Caco-2 (cell line): ENCODE data around the gene PTPRN2. TPM values are rescaled to one million over a fixed set of nuclear protein-coding genes. Genes with fewer than 3 reads are reported as not detected.

Source experiments
- BruUV-seq: library from RNA; stranded (reverse); fragments of 400-500 nt; replicated peaks from 2 replicates; lab custom pipeline; 2021; lab: Mats Ljungman, UMichigan
- CTCF ChIA-PET: fragments of 300-600 bp; sonication (Branson Sonifier 250); formaldehyde crosslinking; loops from one replicate; lab custom pipeline; 2022; ENCODE audit warnings: antibody characterized with exemption; lab: Charles Lee
- POLR2A ChIA-PET: fragments of 300-600 bp; sonication (Branson Sonifier 250); formaldehyde crosslinking; loops from one replicate; lab custom pipeline; 2022; ENCODE audit warnings: antibody characterized with exemption; lab: Charles Lee
- DNase-seq, 2 experiments: peaks; one replicate each; pipeline versions ENCODE4 v3.0.0 to v3.0.0-alpha.2; 2020 to 2022
- H3K27me3 ChIP-seq: replicated peaks from 2 replicates; pipeline ENCODE4 v1.6.0; 2011; ENCODE audit warnings: low read length; ENCODE audit not compliant: control insufficient read depth, insufficient read depth
- H3K36me3 ChIP-seq: 2 replicates; pipeline ENCODE4 v1.5.1; 2011; ENCODE audit warnings: low read length; ENCODE audit not compliant: control insufficient read depth, insufficient read depth
- H3K4me1 ChIP-seq: fragments of 250-450 bp; sonication (Bioruptor Pico); 2 replicates; pipeline ENCODE4 v1.5.1; 2020; ENCODE audit warnings: mild to moderate bottlenecking
- H3K4me3 ChIP-seq: 2 replicates; pipeline ENCODE4 v1.5.1; 2011; ENCODE audit warnings: low read depth, mild to moderate bottlenecking, control low read depth, low read length
- H3K9me3 ChIP-seq: fragments of 250-450 bp; sonication (Bioruptor Pico); 2 replicates; pipeline ENCODE4 v1.5.1; 2020; ENCODE audit warnings: mild to moderate bottlenecking, moderate library complexity
- H3K27ac Mint-ChIP-seq: one replicate; pipeline ENCODE4 v1.8.0; 2022; ENCODE audit warnings: mixed read lengths; ENCODE audit not compliant: unreplicated experiment
- H3K27me3 Mint-ChIP-seq: one replicate; pipeline ENCODE4 v1.8.0; 2022; ENCODE audit warnings: mixed read lengths; ENCODE audit not compliant: insufficient read depth, unreplicated experiment
- H3K36me3 Mint-ChIP-seq: one replicate; pipeline ENCODE4 v1.8.0; 2022; ENCODE audit warnings: mild to moderate bottlenecking, mixed read lengths; ENCODE audit not compliant: insufficient read depth, unreplicated experiment
- H3K4me1 Mint-ChIP-seq: one replicate; pipeline ENCODE4 v1.8.0; 2022; ENCODE audit warnings: low read depth, mixed read lengths; ENCODE audit not compliant: unreplicated experiment
- H3K4me3 Mint-ChIP-seq: one replicate; pipeline ENCODE4 v1.8.0; 2022; ENCODE audit warnings: mild to moderate bottlenecking, moderate library complexity, mixed read lengths; ENCODE audit not compliant: unreplicated experiment
- H3K9me3 Mint-ChIP-seq: one replicate; pipeline ENCODE4 v1.8.0; 2022; ENCODE audit warnings: mixed read lengths; ENCODE audit not compliant: unreplicated experiment
- CTCF ChIP-seq, 2 experiments: fragments of 200-600 bp in 1 of 2; IDR thresholded peaks; 1 replicate in 1 of 2; 2 replicates in 1 of 2; pipeline versions ENCODE4 v1.5.1 to v1.8.0; 2011 to 2022; ENCODE audit warnings: antibody characterized with exemption in 1 of 2, control low read depth in 1 of 2, inconsistent platforms in 1 of 2, low read depth in 1 of 2, low read length in 1 of 2, mild to moderate bottlenecking in 1 of 2, moderate library complexity in 1 of 2; ENCODE audit not compliant: insufficient read depth in 1 of 2, severe bottlenecking in 1 of 2, unreplicated experiment in 1 of 2
- intact Hi-C: fragments of 100-400 bp; cut with micrococcal nuclease; formaldehyde crosslinking; loops from one replicate; pipeline ENCODE4 v1.10.0; 2022; ENCODE audit not compliant: unreplicated experiment
- total RNA-seq: library from RNA; stranded (reverse); gene quantifications from 2 replicates; pipeline ENCODE4 v1.2.3, GENCODE V29; 2022

Gene PTPRN2
- total RNA-seq, 1 experiment from 2014 or later = 1.4 TPM

DNA sequence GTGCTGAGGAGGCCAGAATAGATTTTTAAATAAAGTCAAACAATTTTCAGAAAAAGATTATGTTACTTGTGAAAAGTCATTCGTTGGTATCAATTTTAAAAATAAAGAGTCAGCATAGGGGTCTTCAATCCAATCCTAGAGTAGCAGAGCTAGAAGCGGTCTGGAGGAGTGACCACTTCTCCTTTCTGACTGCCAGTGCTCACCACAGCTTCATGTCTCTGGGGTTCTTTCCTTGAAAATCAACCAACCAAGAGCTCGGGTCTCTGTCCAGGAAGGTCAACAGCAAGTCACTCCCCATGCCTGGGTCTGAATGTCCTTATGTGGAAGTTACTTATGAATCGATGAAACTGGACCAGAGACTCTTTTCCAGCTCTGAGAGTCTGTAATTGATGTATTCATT, 14.3 kb downstream of the PTPRN2 start:
- H3K4me1 ChIP-seq = no peaks in the 10 kb centered on the region
- Mint-ChIP-seq H3K9me3 (no peaks in the 10 kb centered on the region), H3K27ac (no peak overlapping the region), H3K4me1 (no peaks in the 10 kb centered on the region), H3K36me3 (no peaks in the 10 kb centered on the region), H3K4me3 (no peak overlapping the region), H3K27me3 (no peaks in the 10 kb centered on the region)
- no peaks in the 10 kb centered on the region for H3K27me3 ChIP-seq
- H3K36me3 ChIP-seq = no peaks in the 10 kb centered on the region
- intact Hi-C loops = no loop called here
- BruUV-seq = no TSS peak
- no peak for DNase-seq
- H3K9me3 ChIP-seq = no peaks in the 10 kb centered on the region
- ChIA-PET POLR2A (no interaction called here), CTCF (interaction anchor here (0.6 kb wide), 1 partner anchor 187 kb away, joined by 5 read pairs; no protein-coding TSS in a partner anchor)
- no peak for TF ChIP-seq CTCF (IDR thresholded peaks at IDR 0.05; ENCODE audit: insufficient read depth in 1 of 2, low read depth in 1 of 2, low read length in 1 of 2, severe bottlenecking in 1 of 2, unreplicated experiment in 1 of 2)
- no peak overlapping the region for H3K4me3 ChIP-seq

GRCh38 chr7:158572000-158572828, 15.4 kb downstream of the PTPRN2 start:
- Mint-ChIP-seq H3K36me3 (no peaks in the 10 kb centered on the region), H3K27me3 (no peaks in the 10 kb centered on the region), H3K27ac (no peak overlapping the region), H3K4me1 (no peaks in the 10 kb centered on the region), H3K9me3 (no peaks in the 10 kb centered on the region), H3K4me3 (no peak overlapping the region)
- POLR2A ChIA-PET = no interaction called here
- H3K4me1 ChIP-seq = no peaks in the 10 kb centered on the region
- no TSS peak for BruUV-seq
- CTCF ChIA-PET = no interaction called here
- H3K4me3 ChIP-seq = no peak overlapping the region
- no peaks in the 10 kb centered on the region for H3K27me3 ChIP-seq
- DNase-seq = no peak
- intact Hi-C loops = no loop called here
- H3K9me3 ChIP-seq = no peaks in the 10 kb centered on the region
- no peak for TF ChIP-seq CTCF (IDR thresholded peaks at IDR 0.05; ENCODE audit: insufficient read depth in 1 of 2, low read depth in 1 of 2, low read length in 1 of 2, severe bottlenecking in 1 of 2, unreplicated experiment in 1 of 2)
- H3K36me3 ChIP-seq = no peaks in the 10 kb centered on the region

- intact Hi-C loops = no loop called here
- no TSS peak for BruUV-seq
- H3K27ac Mint-ChIP-seq = no peak overlapping the region
- POLR2A ChIA-PET = no interaction called here
- no peak for DNase-seq
- no peak overlapping the region for H3K4me3 Mint-ChIP-seq
- H3K27me3 Mint-ChIP-seq = no peaks in the 10 kb centered on the region
- no peaks in the 10 kb centered on the region for H3K9me3 Mint-ChIP-seq
- H3K36me3 Mint-ChIP-seq = no peaks in the 10 kb centered on the region
- Histone ChIP-seq H3K4me1 (no peaks in the 10 kb centered on the region), H3K4me3 (no peak overlapping the region), H3K9me3 (no peaks in the 10 kb centered on the region), H3K36me3 (no peaks in the 10 kb centered on the region), H3K27me3 (no peaks in the 10 kb centered on the region)
- CTCF ChIA-PET = no interaction called here
- TF ChIP-seq CTCF (IDR thresholded peaks at IDR 0.05; ENCODE audit: insufficient read depth in 1 of 2, low read depth in 1 of 2, low read length in 1 of 2, severe bottlenecking in 1 of 2, unreplicated experiment in 1 of 2) = no peak
- no peaks in the 10 kb centered on the region for H3K4me1 Mint-ChIP-seq
Measured at GRCh38 chr7:158570449-158571170, 17.0 kb downstream of the PTPRN2 start.
